ENCODE data around the gene EYA4. TPM values are rescaled to one million over a fixed set of nuclear protein-coding genes. Genes with fewer than 3 reads are reported as not detected.

Gene EYA4
- polyA plus RNA-seq, 1 of the 3 experiments (the other 2 are of a cell fraction), result 0.08 TPM

DNA sequence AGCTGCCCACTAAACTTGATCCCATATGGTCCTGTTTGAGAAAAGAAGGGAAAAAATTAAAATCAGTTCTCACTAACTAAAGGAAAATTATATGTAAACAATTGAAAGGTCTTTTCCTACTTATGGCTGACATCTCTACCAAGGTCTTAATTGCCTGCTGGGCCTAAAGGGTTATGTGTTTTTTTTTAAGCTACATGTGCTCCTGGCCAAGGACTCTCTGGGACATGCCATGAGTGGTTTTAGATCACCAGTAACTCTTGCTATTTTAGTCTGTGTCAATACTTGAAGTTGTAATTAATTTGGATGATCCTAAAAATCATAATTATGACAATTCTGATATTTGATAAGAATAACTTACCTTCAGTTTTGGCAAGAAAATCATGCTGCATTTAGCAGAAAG lies 35.9 kb upstream of the EYA4 start:
- no peaks in the 10 kb centered on the region for H3F3A ChIP-seq (replicated peaks; ENCODE audit: insufficient read depth)
- H2AFZ ChIP-seq (ENCODE audit: low read depth), result no peak overlapping the region
- TF ChIP-seq, protein P1, sequence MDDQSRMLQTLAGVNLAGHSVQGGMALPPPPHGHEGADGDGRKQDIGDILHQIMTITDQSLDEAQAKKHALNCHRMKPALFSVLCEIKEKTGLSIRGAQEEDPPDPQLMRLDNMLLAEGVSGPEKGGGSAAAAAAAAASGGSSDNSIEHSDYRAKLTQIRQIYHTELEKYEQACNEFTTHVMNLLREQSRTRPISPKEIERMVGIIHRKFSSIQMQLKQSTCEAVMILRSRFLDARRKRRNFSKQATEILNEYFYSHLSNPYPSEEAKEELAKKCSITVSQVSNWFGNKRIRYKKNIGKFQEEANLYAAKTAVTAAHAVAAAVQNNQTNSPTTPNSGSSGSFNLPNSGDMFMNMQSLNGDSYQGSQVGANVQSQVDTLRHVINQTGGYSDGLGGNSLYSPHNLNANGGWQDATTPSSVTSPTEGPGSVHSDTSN (IDR thresholded peaks at IDR 0.05), result no peak
- no peak for TF ChIP-seq MEF2A (IDR thresholded peaks at IDR 0.05; ENCODE audit: borderline replicate concordance, low read depth)
- no peaks in the 10 kb centered on the region for H3K79me2 ChIP-seq (ENCODE audit: insufficient read depth)
- no peaks in the 10 kb centered on the region for H3K9me3 ChIP-seq
- CTCF ChIA-PET, result interaction anchor here (0.6 kb wide), 1 partner anchor 126 kb away, joined by 3 read pairs; no protein-coding TSS in a partner anchor
- H3K27me3 ChIP-seq (ENCODE audit: insufficient read depth), result no peaks in the 10 kb centered on the region
- H3K4me2 ChIP-seq, result no peak overlapping the region
- no peaks in the 10 kb centered on the region for H3K36me3 ChIP-seq (replicated peaks in 1 of 2; ENCODE audit: control insufficient read depth in 1 of 2, insufficient read depth in 2 of 2, low read length in 1 of 2)
- no peak for DNase-seq
- no peaks in the 10 kb centered on the region for H3K4me1 ChIP-seq (ENCODE audit: control insufficient read depth in 1 of 2, insufficient read depth in 2 of 2, low read depth in 1 of 2, low read length in 1 of 2)
- no peak overlapping the region for H3K9ac ChIP-seq
- H3K4me3 ChIP-seq (ENCODE audit: low read depth in 2 of 2, low read length in 1 of 2), result no peak overlapping the region
- H3K27ac ChIP-seq (ENCODE audit: low read depth in 2 of 2, low read length in 1 of 2), result no peak overlapping the region
- H3K9me2 ChIP-seq, result no peaks in the 10 kb centered on the region
- POLR2A ChIA-PET, result no interaction called here
- no peaks in the 10 kb centered on the region for H4K20me1 ChIP-seq (ENCODE audit: insufficient read depth)

DNA sequence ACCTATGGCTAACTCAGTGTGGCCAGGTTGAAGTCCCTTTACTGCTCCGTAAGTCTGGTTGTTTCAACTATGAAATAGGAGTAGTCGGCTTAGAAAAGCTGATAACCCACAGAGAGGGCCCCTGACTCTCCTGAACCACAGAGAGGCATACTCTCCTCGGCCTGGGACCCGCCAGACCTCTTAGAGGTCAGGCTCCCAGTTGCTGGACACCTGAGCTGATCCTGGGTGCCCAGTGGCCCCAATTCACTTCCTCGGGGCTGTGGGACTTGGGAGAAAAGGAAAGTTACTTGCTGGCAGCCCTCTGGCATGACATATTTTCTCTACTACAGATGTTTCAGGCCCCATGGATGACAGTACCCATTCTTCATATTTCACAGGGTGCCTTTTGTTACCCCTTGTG lies 34.2 kb upstream of the EYA4 start:
- DNase-seq, result no peak
- POLR2A ChIA-PET, result no interaction called here
- TF ChIP-seq EP300 (IDR thresholded peaks at IDR 0.05; ENCODE audit: borderline replicate concordance in 1 of 2, low read depth in 1 of 2, low read length in 1 of 2) (no peak), TAF1 (IDR thresholded peaks at IDR 0.05; ENCODE audit: borderline replicate concordance, low read depth, low read length) (no peak)
- H4K20me1 ChIP-seq (ENCODE audit: insufficient read depth), result no peaks in the 10 kb centered on the region
- no peaks in the 10 kb centered on the region for H3K9me2 ChIP-seq
- no peaks in the 10 kb centered on the region for H3K79me2 ChIP-seq (ENCODE audit: insufficient read depth)
- no peaks in the 10 kb centered on the region for H3K4me1 ChIP-seq (ENCODE audit: control insufficient read depth in 1 of 2, insufficient read depth in 2 of 2, low read depth in 1 of 2, low read length in 1 of 2)
- no peak overlapping the region for H3K27ac ChIP-seq (ENCODE audit: low read depth in 2 of 2, low read length in 1 of 2)
- CTCF ChIA-PET, result interaction anchor here (0.9 kb wide), 1 partner anchor 16 kb away, joined by 3 read pairs; no protein-coding TSS in a partner anchor
- no peak overlapping the region for H3K9ac ChIP-seq
- no peaks in the 10 kb centered on the region for H3K36me3 ChIP-seq (replicated peaks in 1 of 2; ENCODE audit: control insufficient read depth in 1 of 2, insufficient read depth in 2 of 2, low read length in 1 of 2)
- no peak overlapping the region for H3K4me3 ChIP-seq (ENCODE audit: low read depth in 2 of 2, low read length in 1 of 2)
- no peak overlapping the region for H3K4me2 ChIP-seq
- 53% methylated on average over 4 of the region's 5 CpGs for WGBS (ENCODE audit: low lambda C conversion rate)
- no peak overlapping the region for H2AFZ ChIP-seq (ENCODE audit: low read depth)
- no peaks in the 10 kb centered on the region for H3K27me3 ChIP-seq (ENCODE audit: insufficient read depth)
- H3F3A ChIP-seq (replicated peaks; ENCODE audit: insufficient read depth), result no peaks in the 10 kb centered on the region
- H3K9me3 ChIP-seq, result no peaks in the 10 kb centered on the region

DNA sequence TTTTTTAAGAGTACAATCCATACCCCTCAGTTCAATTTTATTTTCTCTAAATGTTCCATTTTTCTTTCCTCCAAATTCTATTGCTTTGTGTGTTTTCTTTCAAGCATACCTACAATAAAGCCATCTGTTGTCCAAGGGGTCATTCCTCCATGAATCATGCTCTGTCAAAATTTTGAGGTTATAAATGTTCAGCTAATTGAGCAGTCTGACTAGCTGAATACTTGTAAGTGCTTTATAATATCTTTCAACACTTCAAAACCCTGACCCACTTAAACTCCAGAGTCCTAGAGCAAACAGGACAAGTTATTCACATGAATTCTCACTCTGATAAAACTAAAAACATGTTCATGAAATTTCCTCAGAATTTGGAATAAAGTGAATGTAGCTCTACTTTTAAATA lies 33.4 kb upstream of the EYA4 start:
- Histone ChIP-seq H2AFZ (ENCODE audit: low read depth) (no peak overlapping the region), H3K9me3 (no peaks in the 10 kb centered on the region), H3K27me3 (ENCODE audit: insufficient read depth) (no peaks in the 10 kb centered on the region), H3K36me3 (replicated peaks in 1 of 2; ENCODE audit: control insufficient read depth in 1 of 2, insufficient read depth in 2 of 2, low read length in 1 of 2) (no peaks in the 10 kb centered on the region), H3K4me3 (ENCODE audit: low read depth in 2 of 2, low read length in 1 of 2) (no peak overlapping the region), H3K9ac (no peak overlapping the region), H3K79me2 (ENCODE audit: insufficient read depth) (no peaks in the 10 kb centered on the region), H3K27ac (ENCODE audit: low read depth in 2 of 2, low read length in 1 of 2) (no peak overlapping the region), H4K20me1 (ENCODE audit: insufficient read depth) (no peaks in the 10 kb centered on the region), H3F3A (replicated peaks; ENCODE audit: insufficient read depth) (no peaks in the 10 kb centered on the region), H3K9me2 (no peaks in the 10 kb centered on the region), H3K4me2 (no peak overlapping the region), H3K4me1 (ENCODE audit: control insufficient read depth in 1 of 2, insufficient read depth in 2 of 2, low read depth in 1 of 2, low read length in 1 of 2) (no peaks in the 10 kb centered on the region)
- DNase-seq, result no peak
- ChIA-PET POLR2A (no interaction called here), CTCF (interaction anchor here (0.9 kb wide), 1 partner anchor 17 kb away, joined by 3 read pairs; no protein-coding TSS in a partner anchor)
- TF ChIP-seq, protein P2, sequence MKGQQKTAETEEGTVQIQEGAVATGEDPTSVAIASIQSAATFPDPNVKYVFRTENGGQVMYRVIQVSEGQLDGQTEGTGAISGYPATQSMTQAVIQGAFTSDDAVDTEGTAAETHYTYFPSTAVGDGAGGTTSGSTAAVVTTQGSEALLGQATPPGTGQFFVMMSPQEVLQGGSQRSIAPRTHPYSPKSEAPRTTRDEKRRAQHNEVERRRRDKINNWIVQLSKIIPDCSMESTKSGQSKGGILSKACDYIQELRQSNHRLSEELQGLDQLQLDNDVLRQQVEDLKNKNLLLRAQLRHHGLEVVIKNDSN (IDR thresholded peaks at IDR 0.05; ENCODE audit: borderline replicate concordance, low read depth), result no peak
- TF ChIP-seq CHD2 (IDR thresholded peaks at IDR 0.05; ENCODE audit: low read length, partially characterized antibody) (no peak), NFIC (IDR thresholded peaks at IDR 0.05; ENCODE audit: borderline replicate concordance) (no peak), MXI1 (IDR thresholded peaks at IDR 0.05; ENCODE audit: low read depth, low read length) (no peak), ELF1 (IDR thresholded peaks at IDR 0.05) (no peak), RXRA (IDR thresholded peaks at IDR 0.05; ENCODE audit: borderline replicate concordance, low read depth) (no peak), MEF2A (IDR thresholded peaks at IDR 0.05; ENCODE audit: borderline replicate concordance, low read depth) (no peak), TAF1 (IDR thresholded peaks at IDR 0.05; ENCODE audit: borderline replicate concordance, low read depth, low read length) (no peak), GABPA (IDR thresholded peaks at IDR 0.05; ENCODE audit: low read depth) (no peak), POLR2AphosphoS5 (IDR thresholded peaks at IDR 0.05; ENCODE audit: low read depth, low read length) (no peak), JUND (IDR thresholded peaks at IDR 0.05) (no peak)
- TF ChIP-seq, protein P3, sequence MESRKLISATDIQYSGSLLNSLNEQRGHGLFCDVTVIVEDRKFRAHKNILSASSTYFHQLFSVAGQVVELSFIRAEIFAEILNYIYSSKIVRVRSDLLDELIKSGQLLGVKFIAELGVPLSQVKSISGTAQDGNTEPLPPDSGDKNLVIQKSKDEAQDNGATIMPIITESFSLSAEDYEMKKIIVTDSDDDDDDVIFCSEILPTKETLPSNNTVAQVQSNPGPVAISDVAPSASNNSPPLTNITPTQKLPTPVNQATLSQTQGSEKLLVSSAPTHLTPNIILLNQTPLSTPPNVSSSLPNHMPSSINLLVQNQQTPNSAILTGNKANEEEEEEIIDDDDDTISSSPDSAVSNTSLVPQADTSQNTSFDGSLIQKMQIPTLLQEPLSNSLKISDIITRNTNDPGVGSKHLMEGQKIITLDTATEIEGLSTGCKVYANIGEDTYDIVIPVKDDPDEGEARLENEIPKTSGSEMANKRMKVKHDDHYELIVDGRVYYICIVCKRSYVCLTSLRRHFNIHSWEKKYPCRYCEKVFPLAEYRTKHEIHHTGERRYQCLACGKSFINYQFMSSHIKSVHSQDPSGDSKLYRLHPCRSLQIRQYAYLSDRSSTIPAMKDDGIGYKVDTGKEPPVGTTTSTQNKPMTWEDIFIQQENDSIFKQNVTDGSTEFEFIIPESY (IDR thresholded peaks at IDR 0.05; ENCODE audit: borderline replicate concordance, low read depth), result no peak
- TF ChIP-seq, protein P1 (IDR thresholded peaks at IDR 0.05), result no peak
- TF ChIP-seq, protein P4, sequence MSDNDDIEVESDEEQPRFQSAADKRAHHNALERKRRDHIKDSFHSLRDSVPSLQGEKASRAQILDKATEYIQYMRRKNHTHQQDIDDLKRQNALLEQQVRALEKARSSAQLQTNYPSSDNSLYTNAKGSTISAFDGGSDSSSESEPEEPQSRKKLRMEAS (IDR thresholded peaks at IDR 0.05; ENCODE audit: low read depth), result no peak
- TF ChIP-seq, protein P5, sequence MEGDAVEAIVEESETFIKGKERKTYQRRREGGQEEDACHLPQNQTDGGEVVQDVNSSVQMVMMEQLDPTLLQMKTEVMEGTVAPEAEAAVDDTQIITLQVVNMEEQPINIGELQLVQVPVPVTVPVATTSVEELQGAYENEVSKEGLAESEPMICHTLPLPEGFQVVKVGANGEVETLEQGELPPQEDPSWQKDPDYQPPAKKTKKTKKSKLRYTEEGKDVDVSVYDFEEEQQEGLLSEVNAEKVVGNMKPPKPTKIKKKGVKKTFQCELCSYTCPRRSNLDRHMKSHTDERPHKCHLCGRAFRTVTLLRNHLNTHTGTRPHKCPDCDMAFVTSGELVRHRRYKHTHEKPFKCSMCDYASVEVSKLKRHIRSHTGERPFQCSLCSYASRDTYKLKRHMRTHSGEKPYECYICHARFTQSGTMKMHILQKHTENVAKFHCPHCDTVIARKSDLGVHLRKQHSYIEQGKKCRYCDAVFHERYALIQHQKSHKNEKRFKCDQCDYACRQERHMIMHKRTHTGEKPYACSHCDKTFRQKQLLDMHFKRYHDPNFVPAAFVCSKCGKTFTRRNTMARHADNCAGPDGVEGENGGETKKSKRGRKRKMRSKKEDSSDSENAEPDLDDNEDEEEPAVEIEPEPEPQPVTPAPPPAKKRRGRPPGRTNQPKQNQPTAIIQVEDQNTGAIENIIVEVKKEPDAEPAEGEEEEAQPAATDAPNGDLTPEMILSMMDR (IDR thresholded peaks at IDR 0.05), result no peak
